IgD-negative memory B cell (primary cell): Measurements from ENCODE around the gene ZSCAN9. TPM values are rescaled to one million over a fixed set of nuclear protein-coding genes. Genes with fewer than 3 reads are reported as not detected.
A peak's percentile ranks its signal among the peaks of the same experiment; 100 is the strongest.

Experiments used
- H3K27ac Mint-ChIP-seq, 3 donors: one replicate each; pipeline ENCODE4 v1.8.0; 2020 to 2022; ENCODE audit warnings: mild to moderate bottlenecking in 3 of 3, mixed read lengths in 3 of 3, moderate library complexity in 1 of 3
- H3K27me3 Mint-ChIP-seq: one replicate; pipeline ENCODE4 v1.8.0; 2021; ENCODE audit warnings: mixed read lengths
- H3K36me3 Mint-ChIP-seq: one replicate; pipeline ENCODE4 v1.8.0; 2020; ENCODE audit warnings: mild to moderate bottlenecking, mixed read lengths
- H3K4me1 Mint-ChIP-seq, 3 donors: one replicate each; pipeline ENCODE4 v1.8.0; 2020 to 2022; ENCODE audit warnings: mixed read lengths in 3 of 3, mild to moderate bottlenecking in 1 of 3
- H3K4me3 Mint-ChIP-seq, 4 donors: one replicate each; pipeline ENCODE4 v1.8.0; 2020 to 2022; ENCODE audit warnings: mild to moderate bottlenecking in 4 of 4, mixed read lengths in 4 of 4, moderate library complexity in 3 of 4
- H3K9me3 Mint-ChIP-seq, 3 donors: one replicate each; pipeline ENCODE4 v1.8.0; 2020 to 2021; ENCODE audit warnings: mixed read lengths in 3 of 3, mild to moderate bottlenecking in 1 of 3
- polyA plus RNA-seq: library from polyadenylated mRNA; unstranded; fragments of 300-500 nt; fragmentation: Illumina TruSeq; gene quantifications from one replicate; pipeline ENCODE4 v1.2.3, GENCODE V29; 2021

Gene ZSCAN9
- polyA plus RNA-seq = 10.9 TPM

DNA sequence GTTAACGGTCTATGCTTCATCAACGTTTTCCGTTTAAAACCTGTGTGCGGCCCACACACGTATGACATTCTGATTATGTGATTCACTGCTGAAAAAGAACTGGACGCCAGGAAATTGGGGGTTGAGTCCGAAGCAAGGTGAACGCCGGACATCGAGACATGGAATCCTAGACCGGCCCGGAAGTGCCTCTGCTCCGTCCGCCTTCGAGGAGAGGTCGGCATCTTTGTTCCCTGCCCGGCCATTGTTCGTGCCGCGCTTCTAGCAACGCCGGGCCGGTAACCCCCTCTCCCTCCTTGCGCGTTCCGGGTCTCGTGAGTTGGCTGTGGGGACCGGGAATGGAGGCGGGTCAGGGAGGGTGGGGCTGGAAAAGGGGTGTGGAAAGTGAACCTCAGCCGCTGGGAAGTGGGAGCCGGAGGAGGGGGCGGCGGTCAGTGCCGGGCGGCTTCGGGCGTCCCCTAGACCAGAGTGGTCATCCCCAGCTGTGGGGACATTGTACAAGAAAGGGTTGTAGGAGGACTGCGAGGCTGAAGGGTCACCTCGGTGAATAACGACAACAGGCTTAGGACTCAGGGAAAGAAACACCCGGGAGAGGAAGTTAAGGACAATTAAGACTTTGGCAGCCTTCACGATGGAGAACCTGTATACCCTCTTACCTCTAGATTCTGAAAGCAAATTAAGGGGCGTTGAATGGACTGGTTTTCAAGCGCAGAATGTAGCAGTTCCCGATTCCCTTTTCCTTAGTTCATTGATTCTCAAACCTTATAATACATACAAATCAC is at the start of gene ZSCAN9:
Gene ZSCAN9, plus strand, starts transcription at position 220 of the 779 bp plus-strand sequence. CDS start 1,810 bp downstream, outside the sequence.
- Mint-ChIP-seq H3K27me3 (peaks cover 14% of the 10 kb centered on the region), H3K4me3 (peak within 1 kb of the TSS; percentile 86 to 96 (median 92)), H3K27ac (peak within 1 kb of the TSS in 2 of 3 donors; percentile 68 to 95), H3K9me3 (no peaks in the 10 kb centered on the region), H3K4me1 (peaks cover 4 to 19% (median 14%) of the 10 kb centered on the region in 3 donors), H3K36me3 (no peaks in the 10 kb centered on the region)

DNA sequence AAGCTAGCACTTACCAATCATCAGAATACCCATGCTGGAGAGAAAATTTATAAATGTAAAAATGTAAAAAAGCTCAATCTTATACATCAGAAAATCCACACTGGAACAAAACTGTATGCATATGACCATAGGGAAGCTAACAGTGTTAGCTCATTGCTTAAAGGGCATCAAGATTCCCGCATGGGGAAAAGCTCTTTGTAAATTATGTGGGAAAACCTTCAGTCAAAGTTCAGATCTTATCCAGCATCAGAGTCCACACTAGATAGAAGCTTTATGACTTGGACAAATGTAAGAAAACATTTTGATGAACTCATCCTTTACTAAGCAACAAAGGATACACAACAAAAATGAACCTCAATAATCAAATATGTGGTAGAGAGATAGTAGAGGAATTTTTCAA is 48.7 kb upstream of the ZSCAN9 start:
- H3K4me1 Mint-ChIP-seq = no peaks in the 10 kb centered on the region
- peaks cover 0 to 3% (median 2%) of the 10 kb centered on the region in 3 donors for H3K9me3 Mint-ChIP-seq
- H3K4me3 Mint-ChIP-seq = no peak overlapping the region
- peaks cover 16% of the 10 kb centered on the region for H3K27me3 Mint-ChIP-seq
- no peak overlapping the region for H3K27ac Mint-ChIP-seq
- peaks cover 3% of the 10 kb centered on the region for H3K36me3 Mint-ChIP-seq

DNA sequence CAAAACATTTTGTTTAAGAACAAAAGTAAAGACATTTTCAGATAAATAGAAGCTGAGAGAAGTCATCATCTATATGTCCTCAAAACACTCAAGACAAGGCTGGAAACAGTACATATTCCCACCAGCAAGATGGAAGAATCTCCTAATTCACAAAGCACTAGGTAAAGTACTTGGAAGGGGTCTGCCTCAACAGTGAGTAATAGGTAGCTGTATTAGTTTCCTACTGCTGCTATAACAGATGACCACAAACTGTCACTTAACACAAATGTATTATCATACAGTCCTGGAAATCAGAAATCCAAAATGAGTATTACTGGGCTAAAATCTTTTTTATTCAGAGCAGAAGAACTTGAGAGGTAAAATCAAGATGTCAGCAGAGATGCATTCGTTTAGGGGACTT is 42.8 kb upstream of the ZSCAN9 start:
- H3K4me3 Mint-ChIP-seq = no peak overlapping the region
- peaks cover 10% of the 10 kb centered on the region for H3K27me3 Mint-ChIP-seq

DNA sequence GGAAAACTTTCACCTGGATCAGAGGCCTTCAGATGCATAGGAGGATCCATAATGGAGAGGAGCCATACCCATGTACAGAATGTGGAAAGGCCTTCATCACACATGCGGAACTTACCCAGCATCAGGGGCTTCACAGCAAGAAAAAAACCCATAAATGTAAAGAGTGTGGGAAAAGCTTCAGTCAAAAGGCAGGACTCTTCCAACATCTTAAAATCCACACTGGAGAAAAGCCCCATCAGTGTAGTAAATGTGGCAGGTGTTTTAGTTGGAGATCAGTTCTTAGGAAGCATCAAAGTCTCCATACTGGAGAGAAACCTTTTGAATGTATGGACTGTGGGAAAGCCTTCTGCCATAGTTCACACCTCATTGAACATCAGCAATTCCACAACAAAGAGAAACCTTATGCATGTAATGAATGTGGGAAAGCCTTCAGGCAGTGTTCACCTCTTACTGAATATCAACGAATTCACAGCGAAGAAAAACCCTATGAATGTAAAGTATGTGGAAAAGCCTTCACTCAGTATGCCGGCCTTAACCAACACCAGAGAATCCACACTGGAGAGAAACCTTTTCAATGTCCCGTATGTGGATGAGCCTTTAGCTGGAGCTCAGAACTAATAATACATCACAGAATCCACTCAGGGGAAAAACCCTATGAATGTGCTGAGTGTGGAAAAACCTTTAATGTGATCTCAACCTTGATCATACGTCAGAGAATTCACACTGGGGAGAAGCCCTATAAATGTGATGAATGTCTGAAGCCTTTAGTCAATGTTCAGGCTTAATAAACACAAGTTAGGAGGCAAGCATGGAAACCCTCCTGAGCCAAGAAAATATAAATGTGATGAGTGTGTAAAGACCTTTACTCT is 36.7 kb upstream of the ZSCAN9 start:
- Mint-ChIP-seq H3K27me3 (peaks cover 2% of the 10 kb centered on the region), H3K4me3 (no peak overlapping the region), H3K4me1 (no peaks in the 10 kb centered on the region), H3K36me3 (peaks cover 6% of the 10 kb centered on the region), H3K9me3 (peaks cover 15 to 42% (median 36%) of the 10 kb centered on the region in 3 donors), H3K27ac (no peak overlapping the region)

More for the DNA sequence above, 42.8 kb upstream of the ZSCAN9 start:
- Mint-ChIP-seq H3K9me3 (peaks cover 9 to 24% (median 17%) of the 10 kb centered on the region in 3 donors), H3K36me3 (peaks cover 5% of the 10 kb centered on the region), H3K27ac (no peak overlapping the region), H3K4me1 (no peaks in the 10 kb centered on the region)

DNA sequence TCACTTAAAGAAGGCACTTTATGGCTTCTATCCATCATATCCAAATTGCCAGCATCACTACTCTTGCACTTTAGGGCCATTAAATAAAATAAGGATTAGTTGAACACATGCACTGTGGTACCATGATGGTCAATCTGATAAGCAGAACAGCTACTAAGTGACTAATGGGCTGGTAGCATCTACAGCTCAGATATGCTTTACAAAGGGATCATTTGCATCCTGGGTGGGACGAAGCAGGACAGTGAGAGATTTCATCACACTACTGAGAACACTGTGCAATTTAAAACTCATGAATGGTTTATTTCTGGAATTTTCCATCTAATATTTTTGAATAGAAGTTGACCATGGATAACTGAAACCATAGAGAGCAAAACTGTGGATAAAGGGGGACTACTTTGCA is 25.1 kb upstream of the ZSCAN9 start:
- Mint-ChIP-seq H3K9me3 (peaks cover 5 to 40% (median 21%) of the 10 kb centered on the region in 3 donors), H3K4me1 (peaks cover 0 to 2% (median 2%) of the 10 kb centered on the region in 3 donors), H3K27ac (no peak overlapping the region), H3K27me3 (peaks cover 31% of the 10 kb centered on the region), H3K4me3 (no peak overlapping the region), H3K36me3 (peaks cover 2% of the 10 kb centered on the region)

DNA sequence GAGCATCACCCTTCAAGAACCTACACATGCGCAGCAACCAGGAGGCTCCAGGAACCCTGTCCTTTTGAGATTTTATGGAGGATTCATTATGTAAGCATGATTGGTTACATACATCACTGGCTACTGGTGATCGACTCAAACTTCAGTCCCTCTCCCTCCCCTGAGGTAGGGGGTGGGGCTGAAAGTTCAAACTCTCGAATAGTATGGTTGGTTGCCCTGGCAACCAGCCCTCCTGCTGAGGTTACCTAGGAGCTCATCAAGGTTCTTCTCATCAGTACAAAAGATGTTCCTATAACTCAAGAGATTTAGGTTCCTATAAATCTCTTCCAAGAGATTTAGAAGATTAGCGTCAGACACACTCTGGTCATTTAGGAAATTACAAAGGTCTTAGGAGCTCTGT is 21.9 kb upstream of the ZSCAN9 start:
- Mint-ChIP-seq H3K36me3 (peaks cover 2% of the 10 kb centered on the region), H3K4me1 (peaks cover 4 to 12% (median 5%) of the 10 kb centered on the region in 3 donors), H3K27ac (no peak overlapping the region), H3K4me3 (no peak overlapping the region), H3K27me3 (peaks cover 44% of the 10 kb centered on the region), H3K9me3 (peaks cover 8 to 38% (median 19%) of the 10 kb centered on the region in 3 donors)

DNA sequence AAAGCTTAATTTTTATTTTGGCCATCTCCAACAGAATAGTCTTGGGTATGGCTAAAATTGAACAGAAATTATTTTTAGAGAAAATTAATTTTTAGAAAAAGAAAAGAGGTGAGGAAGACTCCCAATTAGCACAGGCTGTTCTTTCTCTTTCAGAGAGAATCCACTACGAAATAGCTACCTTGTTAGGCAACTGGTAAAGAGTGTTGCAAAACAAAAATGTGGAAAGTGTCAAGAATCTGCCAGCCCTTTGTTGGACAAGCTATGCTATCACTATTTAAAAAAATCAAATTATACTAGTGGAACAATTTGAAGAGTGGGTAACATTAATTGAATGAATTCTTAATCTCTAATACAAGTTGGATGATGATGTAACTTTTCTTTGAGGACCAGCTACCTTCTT is 19.2 kb upstream of the ZSCAN9 start:
- peaks cover 10 to 27% (median 13%) of the 10 kb centered on the region in 3 donors for H3K9me3 Mint-ChIP-seq
- H3K4me1 Mint-ChIP-seq = peaks cover 4 to 14% (median 8%) of the 10 kb centered on the region in 3 donors

DNA sequence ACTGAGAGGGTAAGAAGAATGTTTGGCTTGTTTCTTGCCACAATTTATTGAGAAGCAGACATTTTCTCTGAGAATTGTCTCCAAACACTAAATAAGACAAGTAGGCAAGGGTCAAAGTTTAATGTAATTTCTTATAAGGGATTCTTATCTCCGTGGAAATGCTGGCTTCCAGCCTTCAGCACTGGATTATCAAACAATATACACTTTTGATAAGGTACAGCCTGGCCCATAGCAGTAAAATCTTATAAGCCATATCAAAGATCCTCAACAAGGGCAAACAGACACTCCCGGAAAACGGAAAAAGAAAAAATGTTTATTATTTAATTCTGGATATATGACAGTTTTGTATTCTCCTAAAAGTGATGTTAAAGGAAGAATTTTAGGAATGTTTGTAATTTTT is 18.5 kb upstream of the ZSCAN9 start:
- H3K4me1 Mint-ChIP-seq = peaks cover 4 to 14% (median 8%) of the 10 kb centered on the region in 3 donors
- H3K4me3 Mint-ChIP-seq = no peak overlapping the region
- peaks cover 54% of the 10 kb centered on the region for H3K27me3 Mint-ChIP-seq
- H3K27ac Mint-ChIP-seq = no peak overlapping the region
- H3K36me3 Mint-ChIP-seq = no peaks in the 10 kb centered on the region
- peaks cover 10 to 27% (median 13%) of the 10 kb centered on the region in 3 donors for H3K9me3 Mint-ChIP-seq

More for the DNA sequence above, 19.2 kb upstream of the ZSCAN9 start:
- H3K27ac Mint-ChIP-seq = no peak overlapping the region
- H3K27me3 Mint-ChIP-seq = peaks cover 49% of the 10 kb centered on the region
- H3K36me3 Mint-ChIP-seq = peaks cover 2% of the 10 kb centered on the region
- no peak overlapping the region for H3K4me3 Mint-ChIP-seq

DNA sequence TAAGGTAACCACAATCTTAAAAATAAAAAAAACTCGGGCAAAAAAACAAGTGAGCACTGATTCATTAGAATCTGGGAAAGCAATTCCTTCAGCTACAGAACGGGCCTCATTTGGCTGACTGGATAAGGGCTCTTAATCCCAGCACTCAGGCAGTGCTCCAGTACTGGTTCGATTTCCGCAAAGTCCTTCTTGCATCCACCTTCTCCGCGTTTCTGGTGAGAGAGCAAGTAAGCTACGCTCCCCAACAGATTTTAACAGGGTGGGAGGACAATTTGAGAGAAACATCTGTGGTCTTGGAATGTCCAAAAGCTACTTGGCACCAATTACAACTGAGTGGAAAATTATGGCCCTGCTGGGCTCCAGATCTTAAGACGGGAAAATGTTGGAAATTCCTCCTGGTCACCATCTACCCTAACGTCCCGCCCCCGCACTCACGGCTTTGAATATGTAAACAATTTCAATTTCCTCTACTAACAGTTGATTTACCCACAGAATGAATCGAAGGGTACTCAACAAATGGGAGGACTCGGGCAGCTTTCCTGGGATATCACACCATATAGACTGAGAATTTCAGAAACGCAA is 18.1 kb upstream of the ZSCAN9 start:
- Mint-ChIP-seq H3K4me1 (peaks cover 8 to 19% (median 12%) of the 10 kb centered on the region in 3 donors), H3K4me3 (peak overlapping the region in 3 of 4 donors; percentile 54 to 89 (median 57)), H3K27me3 (peaks cover 58% of the 10 kb centered on the region), H3K36me3 (no peaks in the 10 kb centered on the region), H3K9me3 (peaks cover 10 to 27% (median 17%) of the 10 kb centered on the region in 3 donors), H3K27ac (peak overlapping the region in 1 of 3 donors; percentile 92)

DNA sequence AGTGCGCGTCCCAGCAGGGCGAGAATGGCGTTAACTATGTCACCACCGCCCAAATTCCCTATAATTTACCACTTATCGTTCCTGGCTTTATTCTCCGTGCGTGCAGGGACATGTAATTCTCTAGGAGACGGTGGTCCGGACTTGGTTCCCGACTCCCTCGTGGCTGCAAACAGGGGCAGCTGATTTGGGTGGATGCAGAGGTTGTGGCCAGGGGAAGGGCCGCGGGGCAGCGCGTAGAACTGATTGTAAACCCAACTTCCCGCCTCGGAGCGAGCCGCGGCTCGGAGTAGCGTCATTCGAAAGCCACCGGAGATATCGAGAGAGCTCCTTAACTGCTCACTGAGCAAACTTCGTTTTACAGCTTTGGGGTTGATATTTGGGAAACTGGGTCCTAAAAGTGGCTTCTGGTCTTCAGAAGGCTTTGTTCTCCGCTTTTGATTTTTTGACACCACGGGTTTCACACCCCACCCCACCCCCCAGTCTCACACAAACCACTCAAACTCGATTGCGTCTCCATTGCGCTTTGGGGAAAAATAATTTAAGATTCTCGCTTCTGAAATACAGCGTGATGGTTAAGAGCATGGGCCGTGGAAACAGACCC is 17.5 kb upstream of the ZSCAN9 start:
- Mint-ChIP-seq H3K4me1 (peaks cover 11 to 22% (median 18%) of the 10 kb centered on the region in 3 donors), H3K36me3 (no peaks in the 10 kb centered on the region), H3K27ac (peak overlapping the region in 2 of 3 donors; percentile 28 to 92), H3K9me3 (peaks cover 10 to 27% (median 20%) of the 10 kb centered on the region in 3 donors), H3K4me3 (peak overlapping the region; percentile 54 to 89 (median 59)), H3K27me3 (peaks cover 62% of the 10 kb centered on the region)

DNA sequence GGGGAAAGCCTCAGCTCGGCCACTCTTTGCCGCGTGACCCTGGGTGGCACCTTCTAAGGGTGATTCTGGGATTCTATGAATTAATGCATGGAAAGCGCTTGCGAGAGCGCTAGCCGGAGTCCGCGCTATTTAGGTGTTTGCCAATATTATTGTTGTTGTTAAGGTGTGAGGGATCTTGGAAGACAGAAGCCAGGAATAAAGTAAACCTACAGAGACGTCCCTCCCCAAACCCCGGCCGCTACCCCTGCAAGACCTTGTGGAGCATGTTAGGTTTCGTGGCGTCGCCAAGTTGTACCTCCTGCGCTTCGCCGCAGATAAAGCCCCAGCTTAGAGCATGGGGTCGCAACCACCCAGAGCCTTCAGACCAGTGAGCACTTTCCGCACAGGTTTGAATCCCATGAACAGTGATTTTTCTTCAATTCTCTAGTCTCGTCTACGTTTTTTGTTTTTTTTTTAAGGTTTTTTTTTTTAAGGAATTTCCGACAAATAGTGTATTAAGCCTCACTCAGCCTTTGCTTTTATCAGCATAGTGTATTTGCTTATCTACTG is 16.9 kb upstream of the ZSCAN9 start:
- H3K36me3 Mint-ChIP-seq = no peaks in the 10 kb centered on the region
- H3K4me1 Mint-ChIP-seq = peaks cover 13 to 25% (median 23%) of the 10 kb centered on the region in 3 donors
- peaks cover 68% of the 10 kb centered on the region for H3K27me3 Mint-ChIP-seq
- H3K27ac Mint-ChIP-seq = peak overlapping the region in 2 of 3 donors; percentile 28 to 59
- peaks cover 10 to 27% (median 18%) of the 10 kb centered on the region in 3 donors for H3K9me3 Mint-ChIP-seq
- H3K4me3 Mint-ChIP-seq = peak overlapping the region in 3 of 4 donors; percentile 0 to 65 (median 57)

DNA sequence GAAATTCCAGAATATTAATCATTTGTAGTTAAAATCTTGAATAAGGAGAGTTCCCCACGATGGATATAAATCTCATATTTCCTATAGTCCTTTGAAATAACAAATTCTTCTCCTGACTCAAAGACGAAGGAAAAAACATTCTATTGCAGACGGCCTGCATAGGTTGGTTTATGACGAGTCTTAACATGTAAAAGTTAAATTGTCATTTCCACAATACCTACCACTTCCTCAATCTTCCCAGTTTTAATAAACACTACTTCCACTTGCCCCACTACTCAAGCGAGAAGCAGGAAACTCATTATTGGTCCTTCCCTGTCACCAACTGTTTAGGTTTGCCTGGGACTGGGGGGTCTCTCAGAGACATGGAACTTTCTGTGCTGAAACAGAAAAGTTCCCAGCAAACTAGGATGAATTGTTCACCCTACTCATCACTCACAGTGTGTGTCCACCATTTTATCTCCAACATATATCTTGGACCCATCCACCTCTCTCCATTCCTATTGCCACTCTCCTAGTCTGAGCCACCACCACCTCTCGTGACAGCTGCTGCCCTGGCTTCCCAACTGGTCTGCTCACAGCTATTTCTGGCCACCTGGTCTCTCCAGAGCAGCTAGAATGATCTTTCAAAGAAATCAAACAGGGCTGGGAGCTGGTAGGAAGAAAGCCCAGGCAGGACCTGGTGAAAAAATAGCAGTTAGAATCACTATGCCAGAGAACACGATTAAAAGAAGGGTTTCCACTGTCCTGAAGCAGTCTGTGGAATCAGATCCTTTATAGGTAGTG is 15.1 kb upstream of the ZSCAN9 start:
- H3K4me1 Mint-ChIP-seq = peaks cover 13 to 25% (median 24%) of the 10 kb centered on the region in 3 donors
- peak overlapping the region in 2 of 4 donors; percentile 12 to 54 for H3K4me3 Mint-ChIP-seq
- peaks cover 2% of the 10 kb centered on the region for H3K36me3 Mint-ChIP-seq
- H3K27me3 Mint-ChIP-seq = peaks cover 72% of the 10 kb centered on the region
- H3K27ac Mint-ChIP-seq = peak overlapping the region in 1 of 3 donors; percentile 9
- peaks cover 7 to 18% (median 15%) of the 10 kb centered on the region in 3 donors for H3K9me3 Mint-ChIP-seq

DNA sequence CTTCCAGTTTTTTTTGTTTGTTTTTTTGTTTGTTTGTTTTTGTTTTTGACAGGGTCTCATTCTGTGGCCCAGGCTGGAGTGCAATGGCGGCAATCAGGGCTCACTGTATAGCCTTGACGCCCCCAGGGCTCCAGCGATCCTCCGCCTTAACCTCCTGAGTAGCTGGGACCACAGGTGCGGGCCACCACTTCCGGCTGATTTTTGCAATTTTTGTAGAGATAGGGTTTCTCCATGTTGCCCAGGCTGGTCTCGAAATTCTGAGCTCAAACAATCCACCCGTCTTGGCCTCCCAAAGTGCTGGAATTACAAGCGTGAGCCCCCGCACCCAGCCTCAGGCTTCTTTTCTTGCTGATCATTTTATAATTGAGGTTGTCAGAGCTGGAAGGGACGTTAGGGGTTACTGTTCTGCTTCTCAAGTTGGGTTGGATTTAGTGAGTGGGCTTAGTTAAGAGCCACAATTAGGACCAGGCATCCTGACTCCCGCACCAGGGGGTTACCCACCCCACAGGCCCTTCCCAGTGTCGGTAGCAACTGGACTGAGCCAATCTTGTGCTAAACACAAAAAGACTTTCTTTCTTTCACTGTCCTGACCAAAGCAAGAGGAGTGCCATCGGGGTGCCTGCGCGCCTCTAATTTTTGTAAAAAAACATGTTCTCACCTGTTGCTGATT is 13.1 kb upstream of the ZSCAN9 start:
- Mint-ChIP-seq H3K27me3 (peaks cover 66% of the 10 kb centered on the region), H3K4me1 (peaks cover 13 to 25% (median 24%) of the 10 kb centered on the region in 3 donors), H3K27ac (peak overlapping the region; percentile 7 to 90 (median 34)), H3K36me3 (peaks cover 2% of the 10 kb centered on the region), H3K4me3 (peak overlapping the region; percentile 2 to 84 (median 50)), H3K9me3 (peaks cover 5 to 18% (median 6%) of the 10 kb centered on the region in 3 donors)
